Colonic mucosa (tissue), 4 donors: ENCODE data around the gene GRWD1. TPM values are rescaled to one million over a fixed set of nuclear protein-coding genes. Genes with fewer than 3 reads are reported as not detected.

ENCODE experiments used
- DNase-seq: peaks from one replicate; pipeline ENCODE4 v3.0.0-alpha.2; 2020
- H3K27ac ChIP-seq: fragments of 200-600 bp; one replicate; pipeline ENCODE4 v1.8.0; 2021
- H3K27me3 ChIP-seq: fragments of 200-600 bp; one replicate; pipeline ENCODE4 v1.8.0; 2021
- H3K36me3 ChIP-seq: fragments of 200-600 bp; one replicate; pipeline ENCODE4 v1.8.0; 2021
- H3K4me1 ChIP-seq: fragments of 200-600 bp; one replicate; pipeline ENCODE4 v1.8.0; 2021; ENCODE audit warnings: mild to moderate bottlenecking
- H3K4me3 ChIP-seq: fragments of 200-600 bp; one replicate; pipeline ENCODE4 v1.8.0; 2021
- H3K9ac ChIP-seq, 2 donors: one replicate each; pipeline ENCODE4 v1.7.0; 2013; ENCODE audit warnings: control low read depth in 2 of 2, low read depth in 2 of 2, low read length in 2 of 2
- H3K9me3 ChIP-seq: fragments of 200-600 bp; one replicate; pipeline ENCODE4 v1.8.0; 2021
- CTCF ChIP-seq: fragments of 200-600 bp; IDR thresholded peaks from one replicate; pipeline ENCODE4 v1.8.0; 2022; ENCODE audit warnings: antibody characterized with exemption, mild to moderate bottlenecking
- intact Hi-C: fragments of 100-400 bp; cut with DNase I; formaldehyde crosslinking; loops from one replicate; pipeline ENCODE4 v1.14.1; 2022
- total RNA-seq, 2 donors: library from RNA; stranded (reverse); fragmentation: NEBNext Ultra II Directional in 1 of 2; extraction: Animal tissue kit (Norgen Biotek cat#: 25700) in 1 of 2; gene quantifications; one replicate each; pipeline ENCODE4 v1.2.1, GENCODE V29; 2021
- donor health status: healthy.
- donor health status: DM: no; HTN: no; CAD: no.
- donor health status: DM: no; HTN: no; CAD: no.

The GRWD1 gene
- total RNA-seq, 2 donors from 2014 or later: 17.0 to 45.8 TPM

DNA sequence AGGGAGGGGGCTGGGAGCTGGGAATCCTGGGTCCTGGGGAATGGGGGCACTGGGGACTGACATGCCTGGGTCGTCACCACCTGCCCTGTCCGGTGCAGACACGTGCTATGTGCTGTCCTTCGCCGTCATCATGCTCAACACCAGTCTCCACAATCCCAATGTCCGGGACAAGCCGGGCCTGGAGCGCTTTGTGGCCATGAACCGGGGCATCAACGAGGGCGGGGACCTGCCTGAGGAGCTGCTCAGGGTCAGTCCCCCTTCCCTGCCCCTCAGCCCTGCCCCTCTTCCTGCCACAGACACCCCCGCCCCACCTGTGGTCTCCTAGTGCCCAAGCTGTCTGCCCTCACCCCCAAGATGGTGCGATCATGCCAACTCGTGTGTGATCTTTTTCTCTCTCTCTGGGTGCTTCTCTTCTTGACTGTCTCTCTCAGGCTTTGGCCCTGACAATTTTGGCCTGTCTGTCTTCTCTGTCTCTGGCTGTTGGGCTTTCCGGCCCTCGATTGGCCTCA lies 28.4 kb downstream of the GRWD1 start:
- peaks cover 31% of the 10 kb centered on the region for H3K36me3 ChIP-seq
- no peak overlapping the region for H3K4me3 ChIP-seq
- no peak for TF ChIP-seq CTCF
- no peak overlapping the region for H3K9ac ChIP-seq
- no peak for DNase-seq
- H3K9me3 ChIP-seq: no peaks in the 10 kb centered on the region
- H3K27me3 ChIP-seq: no peaks in the 10 kb centered on the region
- intact Hi-C loops: no loop called here
- no peak overlapping the region for H3K27ac ChIP-seq
- peaks cover 6% of the 10 kb centered on the region for H3K4me1 ChIP-seq

DNA sequence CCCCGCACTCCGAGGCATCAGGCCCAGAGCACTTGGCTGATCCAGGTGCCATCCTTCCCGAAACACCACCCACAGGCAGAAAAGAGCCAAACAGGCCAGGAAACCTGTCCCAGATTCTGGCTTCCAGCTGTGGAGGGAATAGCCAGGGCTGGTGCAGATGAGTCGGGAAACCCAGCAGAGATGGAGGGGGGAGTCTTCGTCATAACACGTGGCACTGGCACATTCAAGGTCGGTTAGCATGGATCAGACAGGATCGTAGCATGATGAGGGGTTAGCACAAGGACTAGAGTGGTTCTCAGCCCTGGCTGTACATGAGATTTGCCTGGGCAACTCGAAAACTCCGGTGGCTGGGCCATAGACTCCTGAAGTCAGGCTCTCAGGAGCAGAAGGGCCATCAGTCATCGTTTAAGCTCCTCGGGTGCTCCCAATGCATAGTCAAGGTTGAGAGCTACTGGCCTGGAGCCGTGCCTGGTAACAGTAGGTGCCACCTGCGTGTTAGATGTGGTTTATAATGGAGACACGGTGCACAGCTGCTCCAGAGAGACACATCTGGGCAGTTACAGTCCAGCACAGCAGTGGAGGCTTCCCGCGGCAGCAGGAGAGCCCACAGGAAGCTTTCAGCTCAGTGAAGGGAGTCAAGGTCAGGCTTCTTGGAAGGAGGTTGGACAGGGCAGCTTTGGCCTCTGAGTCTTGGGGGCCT lies 29.7 kb downstream of the GRWD1 start:
- Histone ChIP-seq H3K36me3 (peaks cover 31% of the 10 kb centered on the region), H3K27ac (no peak overlapping the region)

GRCh38 chr19:48476176-48476575 lies 30.4 kb downstream of the GRWD1 start:
- no peaks in the 10 kb centered on the region for H3K9me3 ChIP-seq
- DNase-seq: no peak
- H3K4me1 ChIP-seq: no peaks in the 10 kb centered on the region
- H3K9ac ChIP-seq: no peak overlapping the region
- no peak overlapping the region for H3K4me3 ChIP-seq
- no peak for TF ChIP-seq CTCF
- peaks cover 31% of the 10 kb centered on the region for H3K36me3 ChIP-seq
- intact Hi-C loops: no loop called here
- no peaks in the 10 kb centered on the region for H3K27me3 ChIP-seq
- H3K27ac ChIP-seq: no peak overlapping the region

More for the DNA sequence above, 29.7 kb downstream of the GRWD1 start:
- no peaks in the 10 kb centered on the region for H3K9me3 ChIP-seq
- no peak for DNase-seq
- peaks cover 2% of the 10 kb centered on the region for H3K4me1 ChIP-seq
- H3K27me3 ChIP-seq: no peaks in the 10 kb centered on the region
- H3K9ac ChIP-seq: no peak overlapping the region
- H3K4me3 ChIP-seq: no peak overlapping the region
- TF ChIP-seq CTCF: no peak
- intact Hi-C loops: no loop called here

DNA sequence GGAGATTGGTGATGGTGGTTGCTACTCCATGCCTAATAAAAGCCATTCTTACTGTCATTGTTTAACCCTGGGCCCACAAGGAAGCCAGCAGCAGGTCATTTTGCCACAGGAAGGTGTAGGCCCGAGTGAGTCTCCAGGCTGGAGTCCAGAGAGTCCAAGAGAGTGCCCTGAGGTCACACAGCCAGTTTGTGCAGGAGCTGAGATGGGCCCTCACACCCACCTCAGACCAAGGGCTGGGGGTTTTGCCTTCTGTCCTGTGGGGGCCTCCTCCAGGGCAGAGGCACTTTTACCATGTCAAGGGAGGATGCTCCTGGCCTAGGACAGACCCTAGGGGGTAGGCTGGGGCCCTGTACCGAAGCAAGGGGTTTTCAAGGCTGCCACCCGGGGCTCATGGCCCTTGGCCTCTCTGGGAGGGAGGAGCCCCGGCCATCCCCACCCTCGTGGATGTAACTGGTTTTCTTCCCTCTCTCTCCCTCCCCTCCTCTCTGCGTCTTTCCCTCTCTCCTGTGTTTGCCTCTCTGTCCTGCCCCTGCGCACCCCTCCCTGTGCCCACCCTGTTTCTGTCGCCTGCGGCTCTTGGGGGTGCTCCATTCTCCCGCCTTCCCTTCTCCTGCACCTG lies 31.4 kb downstream of the GRWD1 start:
- Histone ChIP-seq H3K4me3 (no peak overlapping the region), H3K9me3 (no peaks in the 10 kb centered on the region), H3K4me1 (no peaks in the 10 kb centered on the region), H3K27me3 (no peaks in the 10 kb centered on the region), H3K36me3 (peaks cover 26% of the 10 kb centered on the region), H3K9ac (no peak overlapping the region), H3K27ac (no peak overlapping the region)
- no peak for DNase-seq
- TF ChIP-seq CTCF: no peak
- intact Hi-C loops: no loop called here

- Histone ChIP-seq H3K27me3 (no peaks in the 10 kb centered on the region), H3K36me3 (peaks cover 21% of the 10 kb centered on the region), H3K27ac (no peak overlapping the region), H3K9ac (no peak overlapping the region), H3K4me3 (no peak overlapping the region), H3K4me1 (no peaks in the 10 kb centered on the region), H3K9me3 (no peaks in the 10 kb centered on the region)
- no peak for TF ChIP-seq CTCF
- intact Hi-C loops: no loop called here
- no peak for DNase-seq
Observed at GRCh38 chr19:48477698-48478338, 32.0 kb downstream of the GRWD1 start.
